Measurements from ENCODE around the gene TSPAN9.

Gene TSPAN9

DNA sequence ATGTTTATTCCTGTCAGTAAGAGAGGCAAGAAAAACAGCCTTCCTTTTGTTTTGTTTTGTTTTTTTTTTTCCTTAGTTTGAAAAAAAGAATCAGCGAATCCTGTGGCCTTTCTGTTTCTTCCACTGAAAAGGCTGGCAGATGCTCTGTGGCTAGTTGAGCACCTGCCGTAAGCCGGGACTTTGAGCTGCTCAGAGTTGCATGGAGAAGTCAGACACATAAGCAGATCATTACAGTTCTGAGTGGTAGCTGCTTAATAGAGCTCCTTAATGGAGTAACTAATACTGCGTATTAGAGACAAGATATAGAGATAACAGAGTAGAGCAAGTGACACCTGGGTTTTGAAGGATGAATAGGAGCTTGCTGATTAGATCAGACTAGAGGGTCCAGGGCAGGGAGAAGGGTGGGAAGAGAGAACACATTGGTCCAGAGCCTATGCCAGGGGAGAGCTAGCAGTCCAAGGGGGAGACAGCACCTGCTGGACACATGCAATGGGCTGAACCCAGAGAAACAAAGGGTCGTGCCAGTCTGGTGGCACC lies 129.4 kb downstream of the TSPAN9 start:
- DNase-seq (ENCODE audit: low spot score), result no peak

DNA sequence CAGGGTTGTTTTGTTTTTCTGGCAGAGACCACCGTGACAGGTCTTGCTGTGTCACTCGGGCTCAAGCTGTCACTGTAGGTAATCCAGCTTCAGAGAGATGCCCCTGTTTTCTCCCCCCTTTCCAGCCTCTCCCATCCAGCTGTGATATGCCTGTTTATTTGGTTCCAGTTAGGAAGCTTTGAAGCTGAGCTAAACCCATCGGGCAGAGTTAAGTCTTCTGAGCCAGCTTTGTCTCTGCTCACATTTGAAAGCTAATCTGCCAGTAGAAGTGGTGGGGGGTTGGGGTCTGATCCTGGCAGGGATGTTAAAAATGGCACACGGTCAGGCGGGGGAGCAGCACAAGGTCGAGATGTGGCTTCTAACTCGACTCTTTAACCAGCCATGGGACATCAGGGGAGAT lies 130.0 kb downstream of the TSPAN9 start:
- DNase-seq (ENCODE audit: low spot score), result no peak

- no peak for DNase-seq (ENCODE audit: low spot score)
Measured at GRCh38 chr12:3207858-3208257, 130.7 kb downstream of the TSPAN9 start.

- no peak for DNase-seq (ENCODE audit: low spot score)
Measured at GRCh38 chr12:3213188-3213587, 136.0 kb downstream of the TSPAN9 start.

DNA sequence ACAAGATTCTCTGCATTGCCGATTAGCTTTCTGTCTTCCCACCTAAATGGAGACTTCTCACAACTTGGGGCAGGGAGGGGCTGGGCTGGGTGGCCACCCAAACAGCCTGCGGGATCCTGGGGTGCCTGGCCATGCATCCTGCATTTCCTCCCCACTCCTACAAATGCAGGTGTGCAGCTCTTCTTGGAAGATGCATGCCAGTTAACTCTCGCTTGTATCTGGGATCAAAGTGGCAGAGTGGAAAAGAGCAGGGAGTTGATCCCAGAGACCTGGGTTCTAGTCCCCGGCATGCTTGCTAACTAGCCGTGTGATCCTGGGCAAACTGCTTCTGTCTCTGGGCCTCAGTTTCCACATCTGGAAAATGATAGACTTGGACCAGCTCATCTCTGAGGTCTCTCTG lies 136.6 kb downstream of the TSPAN9 start:
- no peak for DNase-seq (ENCODE audit: low spot score)

GRCh38 chr12:3214526-3215365 lies 137.6 kb downstream of the TSPAN9 start:
- no peak for DNase-seq (ENCODE audit: low spot score)

GRCh38 chr12:3215410-3215975 lies 138.3 kb downstream of the TSPAN9 start:
- DNase-seq (ENCODE audit: low spot score), result no peak

DNA sequence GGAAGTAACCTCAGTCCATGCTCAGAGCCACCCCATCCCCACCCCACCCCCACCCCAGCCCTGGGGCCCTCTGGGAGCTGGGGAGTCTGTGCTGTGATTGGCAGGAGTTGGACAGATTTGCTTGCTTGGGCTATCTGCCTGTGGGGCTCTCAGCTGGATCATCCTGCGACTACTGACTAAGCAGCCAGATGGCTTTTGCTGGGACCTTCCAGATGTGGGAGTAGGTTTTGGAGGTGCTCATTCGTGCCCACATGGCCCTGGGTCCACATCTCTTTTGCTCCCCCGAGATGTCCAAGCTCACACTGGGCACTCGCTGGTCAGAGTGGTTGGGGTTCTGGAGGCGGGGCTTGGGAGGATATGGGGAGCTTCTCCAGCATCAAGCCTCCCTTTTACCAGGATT lies 138.9 kb downstream of the TSPAN9 start:
- DNase-seq (ENCODE audit: low spot score), result no peak

- DNase-seq (ENCODE audit: low spot score), result no peak
Measured at GRCh38 chr12:3216726-3217682, 139.8 kb downstream of the TSPAN9 start.

DNA sequence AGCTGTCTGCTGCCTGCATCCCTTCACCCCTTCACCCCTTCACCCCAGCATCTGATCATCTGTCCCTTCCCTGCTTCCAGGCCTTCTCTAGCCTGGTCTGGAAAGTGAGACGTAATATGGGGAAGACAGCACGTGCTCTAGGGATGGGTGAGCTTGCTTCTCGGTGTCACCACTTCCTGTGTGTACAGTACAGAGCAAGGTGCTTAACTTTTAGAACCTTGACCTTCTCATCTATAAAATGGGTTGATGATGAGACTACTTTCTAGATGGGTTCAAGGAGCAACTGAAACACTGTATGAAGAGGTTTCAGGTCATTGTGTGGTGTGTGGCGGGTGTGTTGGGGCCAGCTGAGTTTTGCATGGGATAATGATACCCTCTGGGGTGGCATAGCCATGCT lies 140.5 kb downstream of the TSPAN9 start:
- no peak for DNase-seq (ENCODE audit: low spot score)

DNA sequence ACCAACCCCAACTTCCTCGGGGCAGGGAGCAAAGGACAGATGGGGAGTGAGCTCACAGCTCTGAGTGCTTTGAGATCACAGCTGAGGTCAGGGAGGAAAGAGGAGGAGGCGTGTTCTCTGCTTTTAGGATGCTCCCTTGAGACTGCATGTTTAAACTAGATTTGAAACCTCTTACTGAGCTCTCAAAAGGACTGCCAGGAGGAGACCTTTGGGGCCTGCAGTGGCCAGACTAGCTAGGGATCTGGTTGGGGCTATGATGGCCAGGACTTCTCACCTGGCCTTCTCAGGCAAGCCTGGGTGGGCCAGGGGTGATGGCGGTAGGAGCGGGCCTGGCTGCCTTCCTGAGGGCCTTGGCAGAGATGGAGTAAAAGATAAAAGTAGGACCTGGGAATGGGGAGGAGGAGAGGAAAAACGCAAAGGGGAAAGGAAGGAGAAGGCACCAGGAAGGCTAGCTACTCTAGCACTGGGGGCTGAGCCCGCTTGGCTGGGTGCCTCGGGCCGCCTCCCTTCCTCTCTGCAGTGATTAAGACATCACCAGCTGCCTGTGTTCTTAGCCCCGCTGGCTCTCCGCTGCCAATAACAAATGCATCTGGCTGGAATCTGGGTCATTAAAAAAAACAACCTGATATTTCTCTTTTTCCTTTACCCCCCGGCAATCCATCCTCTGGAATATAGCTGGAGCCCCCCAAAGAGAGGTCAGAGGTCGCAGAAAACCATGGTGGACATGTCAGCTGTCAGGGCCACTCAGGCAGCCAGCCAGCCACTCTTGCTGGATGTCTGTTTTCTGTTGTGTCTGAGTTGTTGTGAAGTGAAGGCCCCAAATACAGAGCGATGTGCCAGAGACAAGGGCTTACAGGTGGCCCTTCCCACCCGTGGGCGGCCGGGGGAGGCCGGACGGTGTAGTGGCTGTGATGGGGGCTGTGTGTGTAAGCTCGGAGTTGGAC lies 141.3 kb downstream of the TSPAN9 start:
- DNase-seq (ENCODE audit: low spot score), result no peak

GRCh38 chr12:3219233-3219632 lies 142.1 kb downstream of the TSPAN9 start:
- no peak for DNase-seq (ENCODE audit: low spot score)

- DNase-seq (ENCODE audit: low spot score), result no peak
Measured at GRCh38 chr12:3220382-3221321, 143.5 kb downstream of the TSPAN9 start.

DNA sequence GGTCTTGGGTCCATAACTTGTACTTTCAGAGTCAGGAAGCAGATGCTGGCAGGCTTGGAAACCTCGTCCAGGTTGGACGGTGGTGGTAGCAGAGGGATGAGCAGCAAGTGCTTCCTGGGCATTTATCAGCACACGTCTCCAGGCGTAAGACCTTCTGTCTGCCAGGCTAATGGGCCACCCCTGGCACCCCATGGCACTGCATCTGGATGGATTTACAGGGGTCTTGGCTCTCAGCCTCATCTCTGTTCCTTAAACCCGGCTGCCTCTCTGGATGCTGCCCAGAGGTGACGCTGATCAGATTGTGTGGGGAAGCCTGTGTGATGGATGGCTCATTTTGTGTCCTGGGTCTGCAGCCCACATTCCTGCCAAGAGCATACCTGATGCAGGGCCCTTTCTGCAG lies 145.1 kb downstream of the TSPAN9 start:
- no peak for DNase-seq (ENCODE audit: low spot score)

GRCh38 chr12:3222979-3223378 lies 145.8 kb downstream of the TSPAN9 start:
- DNase-seq (ENCODE audit: low spot score), result no peak

- no peak for DNase-seq (ENCODE audit: low spot score)
Measured at GRCh38 chr12:3223601-3224529, 146.7 kb downstream of the TSPAN9 start.

DNA sequence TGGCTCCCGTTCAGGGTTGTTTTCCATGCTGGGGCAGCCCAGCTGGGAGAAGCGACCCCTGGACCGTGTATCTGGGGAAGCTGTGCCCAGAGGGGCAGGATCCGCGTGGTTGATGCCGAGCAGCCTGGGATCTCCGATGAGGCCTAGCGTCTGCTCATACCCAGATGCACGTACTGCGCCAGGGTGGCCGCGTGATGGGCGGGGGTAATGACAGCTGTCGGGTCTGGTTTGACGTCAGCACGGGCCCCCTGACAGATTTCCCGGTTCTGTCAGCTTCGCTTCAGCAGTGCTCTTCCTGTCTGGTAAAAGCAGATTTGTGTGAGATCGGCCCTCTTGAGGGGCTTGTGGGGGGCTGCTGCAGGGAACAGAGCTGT lies 147.3 kb downstream of the TSPAN9 start:
- DNase-seq (ENCODE audit: low spot score), result no peak

DNA sequence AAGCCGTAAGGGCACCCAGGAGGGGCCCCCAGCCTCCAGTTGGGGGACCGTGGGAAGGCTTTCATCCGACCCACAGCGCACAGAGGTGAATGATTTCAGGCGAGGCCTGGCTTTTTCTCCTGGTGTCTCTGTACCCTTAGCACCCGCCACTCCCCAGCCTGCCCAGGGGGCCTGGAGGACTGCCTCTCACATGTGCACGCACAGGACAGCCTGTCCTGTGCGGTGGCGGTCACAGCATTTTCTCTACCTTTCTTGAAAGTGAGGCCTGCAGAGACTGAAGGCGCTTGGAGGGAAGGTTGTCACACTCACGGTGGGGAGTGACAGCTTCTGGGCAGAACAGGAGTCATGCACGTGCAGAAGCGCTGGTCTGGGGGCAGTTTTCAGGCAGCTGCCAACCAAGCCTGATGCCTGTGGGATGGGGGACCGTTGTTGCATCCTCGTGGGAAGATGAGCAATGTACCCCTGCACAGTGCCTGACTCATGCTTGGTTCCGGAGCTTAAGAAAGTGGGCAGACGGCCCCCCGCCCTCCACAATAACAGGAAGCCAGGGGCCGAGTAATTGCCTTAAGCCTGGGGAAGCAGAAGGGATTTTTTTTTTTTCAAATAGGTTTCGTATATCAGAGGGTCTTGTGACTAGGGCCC lies 148.1 kb downstream of the TSPAN9 start:
- DNase-seq (ENCODE audit: low spot score), result no peak

- DNase-seq (ENCODE audit: low spot score), result no peak
Measured at GRCh38 chr12:3225796-3226180, 148.6 kb downstream of the TSPAN9 start.

All from CD4-positive, alpha-beta T cell treated with Interleukin-15 for 4 hours (primary cell).